HepG2 (cell line): Measurements from ENCODE around the gene NECAB2. TPM values are rescaled to one million over a fixed set of nuclear protein-coding genes. Genes with fewer than 3 reads are reported as not detected.

Experiments used
- ATAC-seq: fragments of 200-7000 bp; cut with Tn5 transposase; 3 replicates; pipeline ENCODE4 v1.9.1; 2020; ENCODE audit warnings: mild to moderate bottlenecking, moderate library complexity
- BruUV-seq: library from RNA; stranded (reverse); fragments of 400-500 nt; replicated peaks from 2 replicates; lab custom pipeline; 2021; lab: Mats Ljungman, UMichigan
- CTCF ChIA-PET: fragments of 300-600 bp; formaldehyde crosslinking; extraction: SDS; loops from one replicate; lab custom pipeline; 2021; ENCODE audit warnings: low total read pairs, inconsistent platforms, low intra/inter-chr PET ratio; lab: Yijun Ruan, JAX
- POLR2A ChIA-PET: fragments of 350-600 bp; sonication (Branson Sonifier 250); formaldehyde crosslinking; loops from one replicate; lab custom pipeline; 2020; ENCODE audit warnings: antibody characterized with exemption, inconsistent platforms; lab: Yijun Ruan, JAX
- DNase-seq: peaks from one replicate; pipeline ENCODE4 v3.0.0-alpha.2; 2015; ENCODE audit warnings: low spot score
- FAIRE-seq: peaks from 3 replicates; lab custom pipeline; 2011; peaks lifted over from hg19 to GRCh38; lab: Jason Lieb, UNC
- H2AFZ ChIP-seq: one replicate; pipeline ENCODE4 v1.6.1; 2011; ENCODE audit warnings: low read length, inconsistent platforms
- H3K27ac ChIP-seq: fragments of 300-600 bp; 3 replicates; pipeline ENCODE4 v1.8.0; 2011; ENCODE audit warnings: mixed run types, mild to moderate bottlenecking, mixed read lengths, low read length, inconsistent platforms; ENCODE audit not compliant: insufficient read depth; ENCODE audit errors: extremely low read length
- H3K27me3 ChIP-seq, 2 experiments: fragments of 200-600 bp in 1 of 2; 2 replicates in 1 of 2; 3 replicates in 1 of 2; pipeline versions ENCODE4 v1.6.0 to v1.8.0; 2011; ENCODE audit warnings: low read length in 2 of 2, mild to moderate bottlenecking in 2 of 2, moderate library complexity in 2 of 2, inconsistent platforms in 1 of 2; ENCODE audit not compliant: insufficient read depth in 2 of 2, control insufficient read depth in 1 of 2
- H3K36me3 ChIP-seq, 2 experiments: fragments of 200-600 bp in 1 of 2; replicated peaks in 1 of 2; 2 replicates in 1 of 2; 3 replicates in 1 of 2; pipeline versions ENCODE4 v1.5.1 to v1.8.0; 2011; ENCODE audit warnings: low read length in 2 of 2, inconsistent platforms in 1 of 2; ENCODE audit not compliant: insufficient read depth in 2 of 2, control insufficient read depth in 1 of 2
- H3K4me1 ChIP-seq: 2 replicates; pipeline ENCODE4 v1.5.1; 2012; ENCODE audit warnings: low read length, inconsistent platforms; ENCODE audit not compliant: insufficient read depth
- H3K4me2 ChIP-seq: 2 replicates; pipeline ENCODE4 v1.6.0; 2011; ENCODE audit warnings: low read depth, low read length, inconsistent platforms
- H3K4me3 ChIP-seq, 3 experiments: fragments of 200-600 bp in 1 of 3; sonication (generic), shearing (Covaris generic) in 1 of 3; replicated peaks in 1 of 3; 2 replicates each; pipeline ENCODE4 v1.5.1; 2011 to 2016; ENCODE audit warnings: low read length in 3 of 3, inconsistent platforms in 2 of 3, low read depth in 2 of 3, mild to moderate bottlenecking in 2 of 3, control low read depth in 1 of 3, mixed read lengths in 1 of 3; ENCODE audit not compliant: insufficient read depth in 1 of 3
- H3K79me2 ChIP-seq: one replicate; pipeline ENCODE4 v1.6.1; 2011; ENCODE audit warnings: low read length, inconsistent platforms; ENCODE audit not compliant: insufficient read depth
- H3K9ac ChIP-seq: 2 replicates; pipeline ENCODE4 v1.6.0; 2011; ENCODE audit warnings: mild to moderate bottlenecking, low read depth, low read length, inconsistent platforms; ENCODE audit not compliant: insufficient read depth
- H3K9me3 ChIP-seq: 2 replicates; pipeline ENCODE4 v1.5.1; 2012; ENCODE audit warnings: mild to moderate bottlenecking, low read length
- H4K20me1 ChIP-seq: 2 replicates; pipeline ENCODE4 v1.6.0; 2011; ENCODE audit warnings: inconsistent platforms, mild to moderate bottlenecking, low read length, moderate library complexity; ENCODE audit not compliant: insufficient read depth
- EED ChIP-seq: sonication (generic); formaldehyde crosslinking; IDR thresholded peaks from 2 replicates; pipeline ENCODE4 v1.5.0; 2020; ENCODE audit warnings: mild to moderate bottlenecking, missing genetic modification reagents
- HNF4A ChIP-seq: sonication (generic); formaldehyde crosslinking; IDR thresholded peaks from 2 replicates; pipeline ENCODE4 v1.4.0; 2020; ENCODE audit warnings: missing genetic modification reagents
- MAFK ChIP-seq, 2 experiments: IDR thresholded peaks in 1 of 2; conservative IDR thresholded peaks in 1 of 2; 2 replicates each; pipeline ENCODE4 v1.6.1; 2011; ENCODE audit warnings: improper control_type of control experiment in 2 of 2, low read length in 2 of 2
- SRY ChIP-seq: sonication (generic); formaldehyde crosslinking; IDR thresholded peaks from 2 replicates; pipeline ENCODE4 v1.8.0; 2022; ENCODE audit warnings: mild to moderate bottlenecking, missing genetic modification reagents
- ZFP91 ChIP-seq: sonication (generic); formaldehyde crosslinking; IDR thresholded peaks from 2 replicates; pipeline ENCODE4 v1.9.0; 2022; ENCODE audit warnings: missing genetic modification reagents, mild to moderate bottlenecking, borderline replicate concordance
- ZMYM3 ChIP-seq: sonication (generic); formaldehyde crosslinking; IDR thresholded peaks from 2 replicates; pipeline ENCODE4 v1.5.1; 2020; ENCODE audit warnings: mild to moderate bottlenecking, missing genetic modification reagents
- ZNF232 ChIP-seq: sonication (generic); formaldehyde crosslinking; IDR thresholded peaks from 2 replicates; pipeline ENCODE4 v1.4.0; 2020; ENCODE audit warnings: missing genetic modification reagents, borderline replicate concordance
- ZNF768 ChIP-seq: sonication (generic); formaldehyde crosslinking; IDR thresholded peaks from 2 replicates; pipeline ENCODE4 v1.4.0; 2020; ENCODE audit warnings: missing genetic modification reagents
- WGBS: methylation state at CpG from one replicate; pipeline ENCODE4 v1.1.6; 2017; ENCODE audit warnings: low lambda C conversion rate; 5-methylcytosine and 5-hydroxymethylcytosine counted together
- in situ Hi-C: cut with HindIII; loops from 2 replicates; pipeline ENCODE4 v1.10.0; 2017; ENCODE audit warnings: low pct_unique_long_range_greater_than_20kb; ENCODE audit not compliant: extremely low pct_ligation_motif_present
- intact Hi-C: fragments of 100-400 bp; cut with micrococcal nuclease; formaldehyde crosslinking; loops from one replicate; pipeline ENCODE4 v1.10.0; 2022; ENCODE audit not compliant: unreplicated experiment
- polyA plus RNA-seq, 8 experiments: library from polyadenylated mRNA; depleted of rRNA in 3 of 8; stranded (reverse) in 7 of 8; unstranded in 1 of 8; fragments of >200 nt; fragmentation: Illumina TruSeq in 4 of 8; extraction: Trizol in 4 of 8; gene quantifications; 2 replicates each; pipeline versions ENCODE4 v1.2.1 to v1.2.3, GENCODE V29; 2011 to 2016; ENCODE audit warnings: low read depth in 4 of 8, missing spikeins in 1 of 8, mixed read lengths in 1 of 8; ENCODE audit not compliant: insufficient read depth in 1 of 8
- total RNA-seq, 5 experiments: library from RNA; depleted of rRNA; stranded (reverse); fragments of >200 nt; fragmentation: Illumina TruSeq; extraction: Trizol; gene quantifications; 2 replicates each; pipeline ENCODE4 v1.2.3, GENCODE V29; 2016; ENCODE audit warnings: low read depth in 1 of 5
- TF ChIP-seq, protein P1 (sequence below): sonication (generic); formaldehyde crosslinking; IDR thresholded peaks from 2 replicates; pipeline ENCODE4 v1.4.0; 2020; ENCODE audit warnings: mild to moderate bottlenecking, missing genetic modification reagents

NECAB2 gene
- total and polyA plus RNA-seq, 2 of the 13 experiments (the other 11 are each of a cell fraction or from before 2014, with no cell fraction given) = 0.21 to 0.49 TPM

DNA sequence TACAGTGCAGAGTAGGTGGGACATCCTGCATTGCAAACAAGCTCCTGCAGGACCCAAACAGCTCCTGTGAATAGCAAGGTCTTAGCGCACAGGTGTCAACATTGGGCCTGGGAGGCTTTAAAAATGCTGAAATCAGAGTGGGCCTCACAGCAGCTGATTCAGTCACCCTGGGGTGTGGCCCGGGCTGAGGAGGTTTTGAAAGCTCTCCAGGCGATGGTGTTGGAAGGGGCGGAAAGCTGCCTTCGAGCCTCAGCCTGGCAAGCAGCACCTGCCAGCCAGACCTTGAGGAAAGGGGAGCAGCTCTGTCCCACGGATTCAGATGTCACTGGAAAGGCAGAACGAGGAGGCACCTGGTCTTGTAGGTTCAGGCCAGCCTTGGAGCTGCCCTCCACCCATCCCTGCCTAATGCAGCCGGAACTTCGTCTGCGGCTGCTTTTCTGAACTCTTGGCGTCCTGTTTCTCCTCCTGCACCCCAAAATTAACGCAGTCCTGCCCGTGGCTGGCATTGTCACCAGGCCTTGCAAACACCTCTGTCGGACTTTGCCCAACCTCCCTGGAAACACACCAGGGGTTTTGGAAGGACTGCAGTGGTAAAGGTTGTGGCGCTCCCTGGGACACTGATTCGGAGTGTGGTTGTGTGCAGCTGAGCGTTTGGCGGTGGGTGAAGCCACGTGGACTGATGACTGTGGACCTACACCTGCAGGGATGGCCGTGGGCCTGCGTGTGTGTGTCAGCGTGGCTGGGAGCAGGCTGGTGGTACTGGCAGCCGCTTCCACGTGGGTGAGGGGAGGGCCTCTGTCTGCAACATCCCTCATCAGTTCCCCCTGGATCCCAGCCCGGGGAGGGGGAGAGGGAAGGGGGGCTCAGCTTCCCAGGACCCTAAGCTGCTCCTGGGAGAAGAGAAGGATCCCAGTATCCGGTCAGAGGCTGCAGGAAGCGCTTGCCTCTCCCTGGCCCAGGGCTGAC lies 3.4 kb downstream of the NECAB2 start (continued):
- TF ChIP-seq EED (CRISPR knock-in tag) (0 out of 2 replicates have a peak, but pooled peaks have one; percentile 22), SRY (CRISPR knock-in tag) (0 out of 2 replicates have a peak, but pooled peaks have one; percentile 61), HNF4A (CRISPR knock-in tag) (peak; percentile 19; the same call in 1 of the 2 replicates), ZFP91 (CRISPR knock-in tag) (peak; percentile 26; the same call in 1 of the 2 replicates), MAFK (conservative IDR thresholded peaks at IDR 0.05 in 1 of 2, IDR thresholded peaks at IDR 0.05 in 1 of 2; ENCODE audit: low read length in 2 of 2) (no peak)
- TF ChIP-seq, protein P1, sequence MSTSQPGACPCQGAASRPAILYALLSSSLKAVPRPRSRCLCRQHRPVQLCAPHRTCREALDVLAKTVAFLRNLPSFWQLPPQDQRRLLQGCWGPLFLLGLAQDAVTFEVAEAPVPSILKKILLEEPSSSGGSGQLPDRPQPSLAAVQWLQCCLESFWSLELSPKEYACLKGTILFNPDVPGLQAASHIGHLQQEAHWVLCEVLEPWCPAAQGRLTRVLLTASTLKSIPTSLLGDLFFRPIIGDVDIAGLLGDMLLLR (CRISPR knock-in tag) = no peak
- TF ChIP-seq, all 625 proteins: peak for 7

DNA sequence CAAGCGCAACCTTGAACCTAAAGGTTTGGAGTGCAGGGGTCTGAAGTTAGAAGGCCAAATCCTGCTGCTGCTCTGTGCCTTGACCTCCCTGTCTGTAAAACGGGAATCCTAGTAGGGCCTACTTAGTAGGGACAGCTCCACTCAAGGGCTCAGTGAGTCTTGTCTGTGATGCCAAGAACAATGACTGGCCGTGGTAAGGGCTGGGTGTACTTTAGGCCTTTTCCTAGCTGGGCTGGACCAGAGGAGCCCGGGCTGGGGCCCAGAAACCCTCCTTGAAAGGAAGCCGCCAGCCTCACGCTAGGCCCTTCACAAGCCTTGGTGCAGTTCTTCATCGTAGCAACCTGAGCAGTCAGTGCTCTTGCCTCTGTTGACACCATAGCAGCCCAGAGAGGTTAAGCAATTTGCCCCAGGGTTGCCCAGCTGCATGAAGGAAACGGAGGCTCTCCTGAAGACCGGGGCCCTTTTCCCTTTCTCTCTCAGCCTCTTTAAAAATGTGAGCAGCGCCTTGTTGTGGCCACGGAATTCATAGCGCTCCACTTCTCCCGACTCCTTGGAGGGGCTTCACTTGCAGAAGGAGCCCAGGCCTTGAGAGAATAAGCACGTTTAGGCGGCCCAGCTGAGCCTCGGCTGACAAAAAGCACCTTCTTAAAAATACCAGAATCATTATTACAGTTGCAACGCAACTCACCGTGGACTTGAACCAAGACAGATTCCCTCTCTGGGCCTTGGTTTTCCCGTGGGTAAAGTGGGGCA lies 4.4 kb downstream of the NECAB2 start:
- intact Hi-C loops (loop anchor here (5.0 kb wide), 2 partner anchors 70 to 935 kb away; partner anchors contain the start of gene SLC38A8), in situ Hi-C loops (loop anchor here (25.0 kb wide), 1 partner anchor 215 kb away; the partner anchor contains the start of genes ADAD2 and TAF1C)
- peaks cover 17% of the 10 kb centered on the region for H3K4me1 ChIP-seq
- H3K27ac ChIP-seq = no peak overlapping the region
- H4K20me1 ChIP-seq = peaks cover 3% of the 10 kb centered on the region; the same call in 1 of the 2 replicates
- POLR2A ChIA-PET = no interaction called here
- 36% methylated on average over 18 of the region's 19 CpGs for WGBS
- FAIRE-seq (no peak), DNase-seq (no peak), ATAC-seq (no peak)
- no peaks in the 10 kb centered on the region for H3K36me3 ChIP-seq
- no peak overlapping the region for H3K9ac ChIP-seq
- BruUV-seq = no TSS peak
- H3K27me3 ChIP-seq = peaks cover 5 to 53% of the 10 kb centered on the region in 2 experiments; a peak in 4 of 5 replicates
- no peak overlapping the region for H3K4me3 ChIP-seq
- H2AFZ ChIP-seq = no peak overlapping the region
- no peaks in the 10 kb centered on the region for H3K79me2 ChIP-seq
- H3K4me2 ChIP-seq = no peak overlapping the region
- TF ChIP-seq ZMYM3 (CRISPR knock-in tag) = 0 out of 2 replicates have a peak, but pooled peaks have one; percentile 18
- TF ChIP-seq ZNF232 (CRISPR knock-in tag) = no peak
- peak; percentile 94 for TF ChIP-seq ZNF768 (CRISPR knock-in tag)
- CTCF ChIA-PET = no interaction called here
- no peaks in the 10 kb centered on the region for H3K9me3 ChIP-seq
